Sigmoid colon (tissue), 7 donors: ENCODE measurements around the gene ADD3. TPM values are rescaled to one million over a fixed set of nuclear protein-coding genes. Genes with fewer than 3 reads are reported as not detected.

Source experiments
- DNase-seq: peaks from one replicate; pipeline ENCODE4 v3.0.0-alpha.2; 2019
- H3K27ac ChIP-seq, 4 donors: fragments of 200-600 bp; sonication (generic); one replicate each; pipeline ENCODE4 v1.5.1; 2016 to 2019; ENCODE audit warnings: mild to moderate bottlenecking in 1 of 4
- H3K27me3 ChIP-seq, 3 donors: fragments of 200-600 bp; sonication (generic); one replicate each; pipeline ENCODE4 v1.5.1; 2019; ENCODE audit warnings: mild to moderate bottlenecking in 1 of 3
- H3K36me3 ChIP-seq, 4 donors: fragments of 200-600 bp; sonication (generic); one replicate each; pipeline ENCODE4 v1.5.1; 2016 to 2019
- H3K4me1 ChIP-seq, 4 donors: fragments of 200-600 bp; sonication (generic); one replicate each; pipeline ENCODE4 v1.5.1; 2017 to 2019
- H3K4me3 ChIP-seq, 4 donors: fragments of 200-600 bp; sonication (generic); one replicate each; pipeline ENCODE4 v1.5.1; 2017 to 2019; ENCODE audit warnings: mild to moderate bottlenecking in 2 of 4, moderate library complexity in 1 of 4
- H3K9me3 ChIP-seq, 4 donors: fragments of 200-600 bp in 3 of 4; sonication (generic) in 3 of 4; one replicate each; pipeline versions ENCODE4 v1.5.1 to v1.6.1; 2013 to 2019
- EP300 ChIP-seq, 4 donors: sonication (generic); formaldehyde crosslinking; IDR thresholded peaks; one replicate each; pipeline ENCODE4 v1.6.1; 2017; ENCODE audit warnings: antibody characterized with exemption in 4 of 4
- POLR2A ChIP-seq, 2 donors: fragments of 450-650 bp; IDR thresholded peaks; one replicate each; pipeline ENCODE4 v1.6.1; 2016; ENCODE audit warnings: antibody characterized with exemption in 2 of 2, mild to moderate bottlenecking in 2 of 2, moderate library complexity in 2 of 2
- POLR2AphosphoS5 ChIP-seq, 4 donors: sonication (generic); formaldehyde crosslinking; IDR thresholded peaks; one replicate each; pipeline ENCODE4 v1.6.1; 2017; ENCODE audit warnings: antibody characterized with exemption in 4 of 4
- WGBS, 2 donors: extraction: QIAGEN DNeasy Blood & Tissue Kit; methylation state at CpG; one replicate each; pipeline ENCODE4 v1.1.7; 2013; 5-methylcytosine and 5-hydroxymethylcytosine counted together
- intact Hi-C: fragments of 100-400 bp; cut with DNase I; formaldehyde crosslinking; loops from one replicate; pipeline ENCODE4 v1.15.1; 2023
- polyA plus RNA-seq, 3 donors: library from polyadenylated mRNA; stranded (reverse); fragments of 200-250 nt; gene quantifications; one replicate each; pipeline ENCODE4 v1.2.3, GENCODE V29; 2013
- total RNA-seq, 4 donors: library from RNA; depleted of rRNA; stranded (reverse); fragments of >200 nt; gene quantifications; one replicate each; pipeline ENCODE4 v1.1.0, GENCODE V29; 2016
- TF ChIP-seq, protein P1 (sequence below), 4 experiments: fragments of 450-650 bp in 3 of 4; fragments of 200-600 bp in 1 of 4; IDR thresholded peaks; one replicate each; pipeline ENCODE4 v1.5.1; 2016 to 2019; ENCODE audit warnings: antibody characterized with exemption in 4 of 4, mild to moderate bottlenecking in 3 of 4, moderate library complexity in 2 of 4
- donor health status: healthy with polysubstance abuse.
- donor health status: Bipolar disorder and iron deficiency.
- donor health status: healthy.

Gene ADD3, protein sequence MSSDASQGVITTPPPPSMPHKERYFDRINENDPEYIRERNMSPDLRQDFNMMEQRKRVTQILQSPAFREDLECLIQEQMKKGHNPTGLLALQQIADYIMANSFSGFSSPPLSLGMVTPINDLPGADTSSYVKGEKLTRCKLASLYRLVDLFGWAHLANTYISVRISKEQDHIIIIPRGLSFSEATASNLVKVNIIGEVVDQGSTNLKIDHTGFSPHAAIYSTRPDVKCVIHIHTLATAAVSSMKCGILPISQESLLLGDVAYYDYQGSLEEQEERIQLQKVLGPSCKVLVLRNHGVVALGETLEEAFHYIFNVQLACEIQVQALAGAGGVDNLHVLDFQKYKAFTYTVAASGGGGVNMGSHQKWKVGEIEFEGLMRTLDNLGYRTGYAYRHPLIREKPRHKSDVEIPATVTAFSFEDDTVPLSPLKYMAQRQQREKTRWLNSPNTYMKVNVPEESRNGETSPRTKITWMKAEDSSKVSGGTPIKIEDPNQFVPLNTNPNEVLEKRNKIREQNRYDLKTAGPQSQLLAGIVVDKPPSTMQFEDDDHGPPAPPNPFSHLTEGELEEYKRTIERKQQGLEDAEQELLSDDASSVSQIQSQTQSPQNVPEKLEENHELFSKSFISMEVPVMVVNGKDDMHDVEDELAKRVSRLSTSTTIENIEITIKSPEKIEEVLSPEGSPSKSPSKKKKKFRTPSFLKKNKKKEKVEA
- total RNA-seq (100 to 1,000 TPM in 2 of 4 donors, 10 to 100 TPM in 2; 29.6 to 145 (median 98.3) TPM), polyA plus RNA-seq (100 to 1,000 TPM in 1 of 3 donors, 10 to 100 TPM in 2; 45.8 to 106 (median 63.1) TPM)

DNA sequence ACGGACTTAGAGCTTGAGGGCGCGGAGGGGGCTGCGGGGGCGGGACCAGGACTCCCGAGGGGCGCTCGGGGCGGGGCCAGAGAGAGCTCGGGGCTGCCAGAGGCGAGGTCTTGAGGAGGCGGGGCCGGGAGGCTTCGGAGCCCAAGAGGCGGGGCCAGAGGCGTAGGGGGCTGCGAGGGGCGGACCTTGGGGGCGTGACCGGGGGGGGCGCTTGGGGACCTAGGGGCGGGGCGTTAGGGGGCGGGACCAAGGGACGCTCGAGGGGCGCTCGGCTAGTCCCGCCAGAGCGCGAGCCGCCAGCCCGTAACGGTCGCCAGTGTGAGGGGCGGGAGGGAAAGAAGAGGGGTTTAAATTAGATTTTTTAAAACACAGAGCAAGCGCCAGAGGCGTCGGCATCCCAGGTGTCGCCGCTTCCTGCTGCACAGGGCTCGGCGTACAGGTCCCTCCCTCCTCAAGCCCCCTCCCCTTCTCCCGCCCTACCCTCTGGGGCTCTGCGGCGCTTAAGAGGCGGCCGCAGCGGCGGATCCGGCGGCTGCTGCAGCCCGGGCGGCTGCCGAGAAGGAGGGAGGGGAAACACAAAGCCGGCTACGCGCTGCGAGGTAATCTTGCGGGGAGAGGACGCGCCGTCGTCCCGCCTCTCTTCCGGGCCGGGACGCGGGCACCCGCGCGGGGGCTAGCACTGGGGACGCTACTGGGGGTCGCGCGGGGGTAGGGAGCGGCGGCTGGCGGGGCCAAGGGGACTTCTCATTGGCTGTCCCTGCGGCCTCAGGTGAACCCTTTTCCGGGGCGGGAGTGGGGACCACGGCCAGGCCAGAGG, at the start of gene ADD3:
Gene ADD3, plus strand, starts transcription at position 284 of the 817 bp plus-strand sequence. CDS start 92,670 bp downstream, outside the sequence.
- WGBS, 2 donors = 0 to 1% methylated on average over 83 of the region's 83 CpGs
- intact Hi-C loops = loop anchor here (1.0 to 5.0 kb wide), 4 partner anchors 85 to 264 kb away; partner anchors contain the start of genes MXI1 and XPNPEP1
- H3K4me3 ChIP-seq = peak within 1 kb of the TSS; percentile 83 to 98 (median 92)
- H3K4me1 ChIP-seq = peaks cover 0 to 55% (median 32%) of the 10 kb centered on the region in 4 donors
- no peaks in the 10 kb centered on the region for H3K27me3 ChIP-seq
- DNase-seq = peak; percentile 98
- TF ChIP-seq POLR2A (IDR thresholded peaks at IDR 0.05) (peak in 1 of 2 donors; percentile 45), POLR2AphosphoS5 (IDR thresholded peaks at IDR 0.05) (peak; percentile 71 to 91 (median 86)), EP300 (IDR thresholded peaks at IDR 0.05) (no peak)
- H3K9me3 ChIP-seq = no peaks in the 10 kb centered on the region
- H3K27ac ChIP-seq = peak within 1 kb of the TSS; percentile 90 to 95 (median 91)
- no peaks in the 10 kb centered on the region for H3K36me3 ChIP-seq

DNA sequence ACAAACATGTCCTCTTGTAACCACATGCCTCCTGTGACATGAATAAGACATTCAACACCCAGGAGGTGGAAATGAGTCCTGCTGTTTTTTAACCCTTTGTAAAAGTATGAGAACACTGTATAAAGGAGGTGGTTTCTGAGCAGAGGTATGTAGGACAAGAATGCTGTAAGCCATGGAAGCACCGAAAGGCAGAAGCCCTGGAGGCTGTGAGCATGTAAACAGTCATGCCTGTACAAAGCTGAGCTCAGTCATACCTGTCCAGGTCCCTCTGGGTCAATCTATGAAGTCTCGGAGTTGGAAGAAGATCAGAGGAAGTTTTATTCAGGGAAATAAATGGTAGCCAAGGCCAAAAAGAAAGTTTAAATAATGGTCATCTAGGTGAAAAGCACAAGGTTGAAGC, 49.7 kb upstream of the ADD3 start:
- no peaks in the 10 kb centered on the region for H3K36me3 ChIP-seq
- 91 to 92% methylated on average over 2 of the region's 2 CpGs for WGBS, 2 donors
- DNase-seq = no peak
- H3K9me3 ChIP-seq = no peaks in the 10 kb centered on the region
- no peaks in the 10 kb centered on the region for H3K27me3 ChIP-seq
- H3K27ac ChIP-seq = no peak overlapping the region
- no peak overlapping the region for H3K4me3 ChIP-seq
- intact Hi-C loops = no loop called here
- TF ChIP-seq, protein P1, sequence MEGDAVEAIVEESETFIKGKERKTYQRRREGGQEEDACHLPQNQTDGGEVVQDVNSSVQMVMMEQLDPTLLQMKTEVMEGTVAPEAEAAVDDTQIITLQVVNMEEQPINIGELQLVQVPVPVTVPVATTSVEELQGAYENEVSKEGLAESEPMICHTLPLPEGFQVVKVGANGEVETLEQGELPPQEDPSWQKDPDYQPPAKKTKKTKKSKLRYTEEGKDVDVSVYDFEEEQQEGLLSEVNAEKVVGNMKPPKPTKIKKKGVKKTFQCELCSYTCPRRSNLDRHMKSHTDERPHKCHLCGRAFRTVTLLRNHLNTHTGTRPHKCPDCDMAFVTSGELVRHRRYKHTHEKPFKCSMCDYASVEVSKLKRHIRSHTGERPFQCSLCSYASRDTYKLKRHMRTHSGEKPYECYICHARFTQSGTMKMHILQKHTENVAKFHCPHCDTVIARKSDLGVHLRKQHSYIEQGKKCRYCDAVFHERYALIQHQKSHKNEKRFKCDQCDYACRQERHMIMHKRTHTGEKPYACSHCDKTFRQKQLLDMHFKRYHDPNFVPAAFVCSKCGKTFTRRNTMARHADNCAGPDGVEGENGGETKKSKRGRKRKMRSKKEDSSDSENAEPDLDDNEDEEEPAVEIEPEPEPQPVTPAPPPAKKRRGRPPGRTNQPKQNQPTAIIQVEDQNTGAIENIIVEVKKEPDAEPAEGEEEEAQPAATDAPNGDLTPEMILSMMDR (IDR thresholded peaks at IDR 0.05) = no peak
- TF ChIP-seq EP300 (IDR thresholded peaks at IDR 0.05) = no peak
- TF ChIP-seq POLR2AphosphoS5 (IDR thresholded peaks at IDR 0.05) = no peak
- no peak for TF ChIP-seq POLR2A (IDR thresholded peaks at IDR 0.05)
- peaks cover 0 to 5% (median 0%) of the 10 kb centered on the region in 4 donors for H3K4me1 ChIP-seq

GRCh38 chr10:109959259-109960145, 48.3 kb upstream of the ADD3 start:
- WGBS, 2 donors = 89 to 90% methylated on average over 8 of the region's 8 CpGs
- no peak for DNase-seq
- Histone ChIP-seq H3K36me3 (no peaks in the 10 kb centered on the region), H3K9me3 (no peaks in the 10 kb centered on the region), H3K27ac (no peak overlapping the region), H3K4me1 (peaks cover 0 to 5% (median 0%) of the 10 kb centered on the region in 4 donors), H3K4me3 (no peak overlapping the region), H3K27me3 (no peaks in the 10 kb centered on the region)
- no peak for TF ChIP-seq POLR2A (IDR thresholded peaks at IDR 0.05)
- TF ChIP-seq, protein P1 (IDR thresholded peaks at IDR 0.05) = no peak
- no peak for TF ChIP-seq EP300 (IDR thresholded peaks at IDR 0.05)
- no peak for TF ChIP-seq POLR2AphosphoS5 (IDR thresholded peaks at IDR 0.05)
- intact Hi-C loops = no loop called here

DNA sequence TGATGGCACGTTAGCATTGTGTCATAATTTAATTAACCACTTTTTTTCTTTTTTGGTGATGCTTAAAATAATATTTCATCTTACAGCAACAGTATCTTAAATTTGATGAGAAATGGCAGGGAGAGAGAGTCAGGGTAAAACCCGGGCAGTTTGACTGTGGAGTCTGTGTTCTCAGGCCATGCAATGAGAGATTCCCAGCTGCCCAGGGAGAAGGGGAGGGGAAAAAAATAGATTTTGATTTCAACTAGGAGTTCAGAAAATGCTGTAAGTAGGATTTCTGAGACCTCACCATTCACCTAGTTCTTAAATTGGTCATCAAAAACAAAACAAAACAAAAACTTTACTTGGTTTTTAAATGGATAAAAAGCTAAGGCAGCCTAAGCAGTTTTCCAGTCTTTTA, 47.1 kb upstream of the ADD3 start:
- Histone ChIP-seq H3K4me1 (peaks cover 0 to 8% (median 3%) of the 10 kb centered on the region in 4 donors), H3K27me3 (no peaks in the 10 kb centered on the region), H3K27ac (no peak overlapping the region), H3K36me3 (no peaks in the 10 kb centered on the region), H3K9me3 (no peaks in the 10 kb centered on the region), H3K4me3 (no peak overlapping the region)
- TF ChIP-seq, protein P1 (IDR thresholded peaks at IDR 0.05) = no peak
- TF ChIP-seq POLR2AphosphoS5 (IDR thresholded peaks at IDR 0.05) (no peak), POLR2A (IDR thresholded peaks at IDR 0.05) (no peak), EP300 (IDR thresholded peaks at IDR 0.05) (no peak)
- intact Hi-C loops = no loop called here
- no peak for DNase-seq
- WGBS, 2 donors = 83 to 87% methylated on average over 2 of the region's 2 CpGs
